Measurements from ENCODE around the gene BAIAP2.

- no peak for TF ChIP-seq CTCF (IDR thresholded peaks at IDR 0.05; ENCODE audit: low read length)
- TF ChIP-seq EZH2 (optimal IDR thresholded peaks at IDR 0.05; ENCODE audit: low read depth, low read length): no peak
- no peak for TF ChIP-seq EZH2phosphoT487 (IDR thresholded peaks at IDR 0.05; ENCODE audit: low read length)
These were observed 21.4 kb downstream of the BAIAP2 start for GRCh38 chr17:81056312-81056711.
